HepG2 (cell line): Measurements from ENCODE around the gene NRG2. TPM values are rescaled to one million over a fixed set of nuclear protein-coding genes. Genes with fewer than 3 reads are reported as not detected.

Experiments used
- ATAC-seq: fragments of 200-7000 bp; cut with Tn5 transposase; 3 replicates; pipeline ENCODE4 v1.9.1; 2020; ENCODE audit warnings: mild to moderate bottlenecking, moderate library complexity
- BruUV-seq: library from RNA; stranded (reverse); fragments of 400-500 nt; replicated peaks from 2 replicates; lab custom pipeline; 2021; lab: Mats Ljungman, UMichigan
- CTCF ChIA-PET: fragments of 300-600 bp; formaldehyde crosslinking; extraction: SDS; loops from one replicate; lab custom pipeline; 2021; ENCODE audit warnings: low total read pairs, inconsistent platforms, low intra/inter-chr PET ratio; lab: Yijun Ruan, JAX
- POLR2A ChIA-PET: fragments of 350-600 bp; sonication (Branson Sonifier 250); formaldehyde crosslinking; loops from one replicate; lab custom pipeline; 2020; ENCODE audit warnings: antibody characterized with exemption, inconsistent platforms; lab: Yijun Ruan, JAX
- DNase-seq: peaks from one replicate; pipeline ENCODE4 v3.0.0-alpha.2; 2015; ENCODE audit warnings: low spot score
- FAIRE-seq: peaks from 3 replicates; lab custom pipeline; 2011; peaks lifted over from hg19 to GRCh38; lab: Jason Lieb, UNC
- H2AFZ ChIP-seq: one replicate; pipeline ENCODE4 v1.6.1; 2011; ENCODE audit warnings: low read length, inconsistent platforms
- H3K27ac ChIP-seq: fragments of 300-600 bp; 3 replicates; pipeline ENCODE4 v1.8.0; 2011; ENCODE audit warnings: mixed run types, mild to moderate bottlenecking, mixed read lengths, low read length, inconsistent platforms; ENCODE audit not compliant: insufficient read depth; ENCODE audit errors: extremely low read length
- H3K27me3 ChIP-seq, 2 experiments: fragments of 200-600 bp in 1 of 2; 2 replicates in 1 of 2; 3 replicates in 1 of 2; pipeline versions ENCODE4 v1.6.0 to v1.8.0; 2011; ENCODE audit warnings: low read length in 2 of 2, mild to moderate bottlenecking in 2 of 2, moderate library complexity in 2 of 2, inconsistent platforms in 1 of 2; ENCODE audit not compliant: insufficient read depth in 2 of 2, control insufficient read depth in 1 of 2
- H3K36me3 ChIP-seq, 2 experiments: fragments of 200-600 bp in 1 of 2; replicated peaks in 1 of 2; 2 replicates in 1 of 2; 3 replicates in 1 of 2; pipeline versions ENCODE4 v1.5.1 to v1.8.0; 2011; ENCODE audit warnings: low read length in 2 of 2, inconsistent platforms in 1 of 2; ENCODE audit not compliant: insufficient read depth in 2 of 2, control insufficient read depth in 1 of 2
- H3K4me1 ChIP-seq: 2 replicates; pipeline ENCODE4 v1.5.1; 2012; ENCODE audit warnings: low read length, inconsistent platforms; ENCODE audit not compliant: insufficient read depth
- H3K4me2 ChIP-seq: 2 replicates; pipeline ENCODE4 v1.6.0; 2011; ENCODE audit warnings: low read depth, low read length, inconsistent platforms
- H3K4me3 ChIP-seq, 3 experiments: fragments of 200-600 bp in 1 of 3; sonication (generic), shearing (Covaris generic) in 1 of 3; replicated peaks in 1 of 3; 2 replicates each; pipeline ENCODE4 v1.5.1; 2011 to 2016; ENCODE audit warnings: low read length in 3 of 3, inconsistent platforms in 2 of 3, low read depth in 2 of 3, mild to moderate bottlenecking in 2 of 3, control low read depth in 1 of 3, mixed read lengths in 1 of 3; ENCODE audit not compliant: insufficient read depth in 1 of 3
- H3K79me2 ChIP-seq: one replicate; pipeline ENCODE4 v1.6.1; 2011; ENCODE audit warnings: low read length, inconsistent platforms; ENCODE audit not compliant: insufficient read depth
- H3K9ac ChIP-seq: 2 replicates; pipeline ENCODE4 v1.6.0; 2011; ENCODE audit warnings: mild to moderate bottlenecking, low read depth, low read length, inconsistent platforms; ENCODE audit not compliant: insufficient read depth
- H3K9me3 ChIP-seq: 2 replicates; pipeline ENCODE4 v1.5.1; 2012; ENCODE audit warnings: mild to moderate bottlenecking, low read length
- H4K20me1 ChIP-seq: 2 replicates; pipeline ENCODE4 v1.6.0; 2011; ENCODE audit warnings: inconsistent platforms, mild to moderate bottlenecking, low read length, moderate library complexity; ENCODE audit not compliant: insufficient read depth
- DNMT3B ChIP-seq: conservative IDR thresholded peaks from 2 replicates; pipeline ENCODE4 v1.6.1; 2016; ENCODE audit warnings: missing biosample characterization, control low read depth
- ETV6 ChIP-seq: sonication (generic); formaldehyde crosslinking; conservative IDR thresholded peaks from 2 replicates; pipeline ENCODE4 v1.4.0; 2020; ENCODE audit warnings: missing genetic modification reagents
- GATAD1 ChIP-seq: IDR thresholded peaks from 2 replicates; pipeline ENCODE4 v1.6.1; 2016; ENCODE audit warnings: missing genetic modification reagents, missing compliant biosample characterization
- HNRNPLL ChIP-seq: fragments of 200-400 bp; formaldehyde crosslinking; IDR thresholded peaks from 2 replicates; pipeline ENCODE4 v1.6.1; 2017; ENCODE audit warnings: mild to moderate bottlenecking, low read depth, low read length; ENCODE audit not compliant: poor library complexity, severe bottlenecking
- NFYC ChIP-seq: IDR thresholded peaks from 2 replicates; pipeline ENCODE4 v1.6.1; 2016; ENCODE audit warnings: missing genetic modification reagents, missing compliant biosample characterization
- PCBP2 ChIP-seq: fragments of 200-400 bp; formaldehyde crosslinking; optimal IDR thresholded peaks from 2 replicates; pipeline ENCODE3; 2018; ENCODE audit warnings: low read length, low read depth; ENCODE audit not compliant: poor library complexity, severe bottlenecking
- PTBP1 ChIP-seq: fragments of 200-400 bp; formaldehyde crosslinking; IDR thresholded peaks from 2 replicates; pipeline ENCODE4 v1.6.1; 2018; ENCODE audit warnings: low read length, low read depth; ENCODE audit not compliant: poor library complexity, severe bottlenecking
- SCMH1 ChIP-seq: sonication (generic); formaldehyde crosslinking; IDR thresholded peaks from 2 replicates; pipeline ENCODE4 v1.9.0; 2021; ENCODE audit warnings: missing genetic modification reagents, mild to moderate bottlenecking, borderline replicate concordance
- SNAI1 ChIP-seq: sonication (generic); formaldehyde crosslinking; IDR thresholded peaks from 2 replicates; pipeline ENCODE4 v1.5.0; 2020; ENCODE audit warnings: mild to moderate bottlenecking, missing genetic modification reagents, borderline replicate concordance
- SNAPC2 ChIP-seq: sonication (generic); formaldehyde crosslinking; IDR thresholded peaks from 2 replicates; pipeline ENCODE4 v1.8.1; 2022; ENCODE audit warnings: mild to moderate bottlenecking, missing genetic modification reagents
- SOX5 ChIP-seq: IDR thresholded peaks from 2 replicates; pipeline ENCODE4 v1.6.1; 2016; ENCODE audit warnings: borderline replicate concordance
- STAG1 ChIP-seq: sonication (generic); formaldehyde crosslinking; IDR thresholded peaks from 2 replicates; pipeline ENCODE4 v1.4.0; 2020; ENCODE audit warnings: missing genetic modification reagents
- TRAFD1 ChIP-seq: sonication (generic); formaldehyde crosslinking; IDR thresholded peaks from 2 replicates; pipeline ENCODE4 v1.5.1; 2020; ENCODE audit warnings: missing genetic modification reagents, mild to moderate bottlenecking, borderline replicate concordance
- ZKSCAN8 ChIP-seq: IDR thresholded peaks from 2 replicates; pipeline ENCODE4 v1.6.1; 2016; ENCODE audit warnings: borderline replicate concordance, missing genetic modification reagents, missing compliant biosample characterization
- ZNF530 ChIP-seq: sonication (generic); formaldehyde crosslinking; IDR thresholded peaks from 2 replicates; pipeline ENCODE4 v1.5.0; 2020; ENCODE audit warnings: low read depth, mild to moderate bottlenecking, missing genetic modification reagents
- ZNF549 ChIP-seq: sonication (generic); formaldehyde crosslinking; IDR thresholded peaks from 2 replicates; pipeline ENCODE4 v1.5.0; 2020; ENCODE audit warnings: missing genetic modification reagents
- ZNF616 ChIP-seq: sonication (generic); formaldehyde crosslinking; IDR thresholded peaks from 2 replicates; pipeline ENCODE4 v1.5.0; 2020; ENCODE audit warnings: low read depth, mild to moderate bottlenecking, missing genetic modification reagents
- WGBS: methylation state at CpG from one replicate; pipeline ENCODE4 v1.1.6; 2017; ENCODE audit warnings: low lambda C conversion rate; 5-methylcytosine and 5-hydroxymethylcytosine counted together
- in situ Hi-C: cut with HindIII; loops from 2 replicates; pipeline ENCODE4 v1.10.0; 2017; ENCODE audit warnings: low pct_unique_long_range_greater_than_20kb; ENCODE audit not compliant: extremely low pct_ligation_motif_present
- intact Hi-C: fragments of 100-400 bp; cut with micrococcal nuclease; formaldehyde crosslinking; loops from one replicate; pipeline ENCODE4 v1.10.0; 2022; ENCODE audit not compliant: unreplicated experiment
- polyA plus RNA-seq, 8 experiments: library from polyadenylated mRNA; depleted of rRNA in 3 of 8; stranded (reverse) in 7 of 8; unstranded in 1 of 8; fragments of >200 nt; fragmentation: Illumina TruSeq in 4 of 8; extraction: Trizol in 4 of 8; gene quantifications; 2 replicates each; pipeline versions ENCODE4 v1.2.1 to v1.2.3, GENCODE V29; 2011 to 2016; ENCODE audit warnings: low read depth in 4 of 8, missing spikeins in 1 of 8, mixed read lengths in 1 of 8; ENCODE audit not compliant: insufficient read depth in 1 of 8
- total RNA-seq, 5 experiments: library from RNA; depleted of rRNA; stranded (reverse); fragments of >200 nt; fragmentation: Illumina TruSeq; extraction: Trizol; gene quantifications; 2 replicates each; pipeline ENCODE4 v1.2.3, GENCODE V29; 2016; ENCODE audit warnings: low read depth in 1 of 5

NRG2 gene
- total and polyA plus RNA-seq, 2 of the 13 experiments (the other 11 are each of a cell fraction or from before 2014, with no cell fraction given), result not detected

GRCh38 chr5:139863855-139864558, 179.1 kb downstream of the NRG2 start (continued):
- TF ChIP-seq SCMH1 (CRISPR knock-in tag), result no peak
- peak; percentile 63 for TF ChIP-seq STAG1 (CRISPR knock-in tag)
- TF ChIP-seq, all 625 proteins: peak for 6

- H3K79me2 ChIP-seq, result no peaks in the 10 kb centered on the region
- intact Hi-C loops, result loop anchor here (10.0 kb wide), 1 partner anchor 101 kb away; no protein-coding TSS in a partner anchor
- DNase-seq, result no peak
- POLR2A ChIA-PET, result no interaction called here
- no peak overlapping the region for H3K4me2 ChIP-seq
- BruUV-seq, result no TSS peak
- H3K4me3 ChIP-seq, result no peak overlapping the region
- CTCF ChIA-PET, result interaction anchor here (1.2 to 2.6 kb wide), 3 partner anchors 76 to 294 kb away, joined by 3 to 28 read pairs (median 4); no protein-coding TSS in a partner anchor
- WGBS, result 10% methylated on average over 2 of the region's 9 CpGs
- H3K9ac ChIP-seq, result no peak overlapping the region
- H3K36me3 ChIP-seq, result no peaks in the 10 kb centered on the region
- H4K20me1 ChIP-seq, result no peaks in the 10 kb centered on the region
- H3K9me3 ChIP-seq, result no peaks in the 10 kb centered on the region
- no peak for TF ChIP-seq GATAD1 (CRISPR knock-in tag)
- no peak for TF ChIP-seq ZNF549 (CRISPR knock-in tag)
- TF ChIP-seq PTBP1, result no peak
- no peak for TF ChIP-seq TRAFD1
- no peak for TF ChIP-seq ZNF616
- TF ChIP-seq ZNF530 (CRISPR knock-in tag), result no peak
- no peak for TF ChIP-seq SNAPC2 (CRISPR knock-in tag)
- no peak for TF ChIP-seq ETV6
- no peak for TF ChIP-seq SNAI1 (CRISPR knock-in tag)
- TF ChIP-seq DNMT3B (CRISPR knock-in tag), result no peak
- TF ChIP-seq ZKSCAN8 (CRISPR knock-in tag), result no peak
- no peak for TF ChIP-seq PCBP2
- no peak for TF ChIP-seq NFYC (CRISPR knock-in tag)
- TF ChIP-seq HNRNPLL, result no peak
- TF ChIP-seq SOX5 (CRISPR knock-in tag), result no peak
- no peaks in the 10 kb centered on the region for H3K4me1 ChIP-seq
- FAIRE-seq, result no peak
- in situ Hi-C loops, result no loop called here
- ATAC-seq, result no peak; the same call in 2 of the 3 replicates
- H2AFZ ChIP-seq, result no peak overlapping the region
- H3K27ac ChIP-seq, result no peak overlapping the region
- peaks cover 4 to 26% of the 10 kb centered on the region in 2 experiments; a peak in 3 of 5 replicates for H3K27me3 ChIP-seq
These were observed 179.7 kb downstream of the NRG2 start for GRCh38 chr5:139863361-139863760.
